Pancreas (tissue), 10 donors: ENCODE data around the gene ADH7. TPM values are rescaled to one million over a fixed set of nuclear protein-coding genes. Genes with fewer than 3 reads are reported as not detected.

Experiments used
- ATAC-seq, 4 donors: fragments of 200-7000 bp; cut with Tn5 transposase; one replicate each; pipeline versions ENCODE4 v1.8.0 to v1.9.1; 2020; ENCODE audit warnings: mild to moderate bottlenecking in 4 of 4, moderate library complexity in 4 of 4
- DNase-seq, 6 donors: peaks; one replicate each; pipeline ENCODE4 v3.0.0-alpha.2; 2020
- FAIRE-seq: peaks from 2 replicates; lab custom pipeline; 2012; peaks lifted over from hg19 to GRCh38; lab: Jason Lieb, UNC
- H3K27ac ChIP-seq, 4 donors: fragments of 200-600 bp; sonication (generic); 1 replicate in 3 of 4; 2 replicates in 1 of 4; pipeline versions ENCODE4 v1.5.0 to v1.8.0; 2020
- H3K27me3 ChIP-seq, 4 donors: fragments of 200-600 bp; one replicate each; pipeline ENCODE4 v1.8.0; 2021
- H3K36me3 ChIP-seq, 3 donors: fragments of 200-600 bp; sonication (generic) in 1 of 3; one replicate each; pipeline versions ENCODE4 v1.5.0 to v1.8.0; 2020 to 2021
- H3K4me1 ChIP-seq, 3 donors: fragments of 200-600 bp; one replicate each; pipeline ENCODE4 v1.8.0; 2021
- H3K4me3 ChIP-seq, 4 donors: fragments of 200-600 bp; sonication (generic) in 2 of 4; one replicate each; pipeline versions ENCODE4 v1.5.0 to v1.8.0; 2020 to 2021
- H3K9me3 ChIP-seq, 4 donors: fragments of 200-600 bp; one replicate each; pipeline ENCODE4 v1.8.0; 2021
- WGBS, 2 donors: extraction: QIAGEN DNeasy Blood & Tissue Kit; methylation state at CpG; one replicate each; pipeline ENCODE4 v1.1.7; 2013; 5-methylcytosine and 5-hydroxymethylcytosine counted together
- intact Hi-C, 3 donors: fragments of 100-400 bp; cut with DNase I; formaldehyde crosslinking; loops; one replicate each; pipeline versions ENCODE4 v1.11.1 to v1.14.2; 2022
- polyA plus RNA-seq, 2 donors: library from polyadenylated mRNA; stranded (reverse); fragments of 200-250 nt; gene quantifications; one replicate each; pipeline ENCODE4 v1.2.3, GENCODE V29; 2013
- total RNA-seq, 6 donors: library from RNA; stranded (reverse); fragmentation: NEBNext Ultra II Directional in 4 of 6; extraction: Animal tissue kit (Norgen Biotek cat#: 25700) in 4 of 6; gene quantifications; one replicate each; pipeline versions ENCODE4 v1.2.1 to v1.2.4, GENCODE V29; 2021 to 2023
- TF ChIP-seq, protein P1 (sequence below), 4 donors: fragments of 200-600 bp; sonication (generic) in 3 of 4; IDR thresholded peaks; one replicate each; pipeline versions ENCODE4 v1.5.0 to v1.8.0; 2021; ENCODE audit warnings: antibody characterized with exemption in 4 of 4
- donor health status: healthy with polysubstance abuse.
- donor health status: DM: no; HTN: no; CAD: no; lungs with moderate emphysema.
- donor health status: DM: no; HTN: no; CAD: no.
- donor health status: control.
- donor health status: control.
- donor health status: Bipolar disorder and iron deficiency.
- donor health status: DM: yes; HTN: yes; CAD: no.
- donor health status: DM: no; HTN: no; CAD: no.
- donor health status: DM: no; HTN: no; CAD: no.
- donor health status: DM: yes; HTN: yes; CAD: no.

Gene ADH7
- total RNA-seq (not detected), polyA plus RNA-seq (under 1 TPM in 1 of 2 donors, not detected in 1; 0.07 TPM)

DNA sequence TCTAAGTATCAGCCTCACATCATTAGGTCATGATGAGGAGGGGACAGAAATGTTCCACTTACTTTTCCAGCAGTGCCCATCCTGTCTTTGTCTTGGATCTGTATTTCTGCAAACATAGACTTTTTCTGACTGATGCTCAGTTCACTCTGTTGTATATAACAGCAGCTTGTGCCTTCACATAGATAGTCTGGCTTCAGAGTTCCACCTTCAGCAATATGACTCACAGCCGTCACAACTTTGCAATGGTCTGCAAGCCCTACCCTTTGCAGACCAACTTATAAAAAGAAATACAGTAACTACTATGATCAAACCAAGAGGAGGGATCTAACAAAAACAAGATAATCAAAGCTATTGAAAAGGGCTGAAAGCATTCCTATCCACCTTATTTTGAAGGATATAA, at the start of gene ADH7:
TSS of gene ADH7 (minus strand) at position 189 of the 400 bp plus-strand sequence. CDS start at position 80, 109 bp downstream.
- 86 to 92% methylated on average over 1 of the region's 1 CpG for WGBS, 2 donors
- no peak within 1 kb of the TSS for H3K4me3 ChIP-seq
- no peaks in the 10 kb centered on the region for H3K36me3 ChIP-seq
- H3K4me1 ChIP-seq: peaks cover 0 to 14% (median 5%) of the 10 kb centered on the region in 3 donors
- H3K27me3 ChIP-seq: no peaks in the 10 kb centered on the region
- intact Hi-C loops: no loop called here
- H3K27ac ChIP-seq: no peak within 1 kb of the TSS
- H3K9me3 ChIP-seq: no peaks in the 10 kb centered on the region
- FAIRE-seq (no peak), DNase-seq (no peak), ATAC-seq (no peak)
- TF ChIP-seq, protein P1, sequence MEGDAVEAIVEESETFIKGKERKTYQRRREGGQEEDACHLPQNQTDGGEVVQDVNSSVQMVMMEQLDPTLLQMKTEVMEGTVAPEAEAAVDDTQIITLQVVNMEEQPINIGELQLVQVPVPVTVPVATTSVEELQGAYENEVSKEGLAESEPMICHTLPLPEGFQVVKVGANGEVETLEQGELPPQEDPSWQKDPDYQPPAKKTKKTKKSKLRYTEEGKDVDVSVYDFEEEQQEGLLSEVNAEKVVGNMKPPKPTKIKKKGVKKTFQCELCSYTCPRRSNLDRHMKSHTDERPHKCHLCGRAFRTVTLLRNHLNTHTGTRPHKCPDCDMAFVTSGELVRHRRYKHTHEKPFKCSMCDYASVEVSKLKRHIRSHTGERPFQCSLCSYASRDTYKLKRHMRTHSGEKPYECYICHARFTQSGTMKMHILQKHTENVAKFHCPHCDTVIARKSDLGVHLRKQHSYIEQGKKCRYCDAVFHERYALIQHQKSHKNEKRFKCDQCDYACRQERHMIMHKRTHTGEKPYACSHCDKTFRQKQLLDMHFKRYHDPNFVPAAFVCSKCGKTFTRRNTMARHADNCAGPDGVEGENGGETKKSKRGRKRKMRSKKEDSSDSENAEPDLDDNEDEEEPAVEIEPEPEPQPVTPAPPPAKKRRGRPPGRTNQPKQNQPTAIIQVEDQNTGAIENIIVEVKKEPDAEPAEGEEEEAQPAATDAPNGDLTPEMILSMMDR (IDR thresholded peaks at IDR 0.05): no peak

DNA sequence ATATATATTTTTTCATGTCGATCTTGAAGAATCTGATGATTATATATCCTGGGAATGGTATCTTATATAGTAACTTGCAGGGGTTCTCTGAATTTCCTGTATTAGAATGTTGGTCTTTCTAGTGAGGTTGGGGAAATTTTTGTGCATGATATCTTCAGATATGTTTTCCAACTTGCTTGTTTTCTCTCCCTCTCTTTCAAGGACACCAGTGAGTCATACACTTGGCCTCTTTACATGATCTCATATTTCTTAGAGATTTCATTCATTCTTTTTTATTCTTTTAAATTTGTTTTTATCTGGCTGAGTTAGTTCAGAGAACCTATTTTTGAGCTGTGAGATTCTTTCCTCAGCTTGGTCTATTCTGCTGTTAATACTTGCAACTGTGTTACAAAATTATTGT, 48.5 kb upstream of the ADH7 start:
- H3K4me1 ChIP-seq: no peaks in the 10 kb centered on the region
- FAIRE-seq (no peak), DNase-seq (no peak)

DNA sequence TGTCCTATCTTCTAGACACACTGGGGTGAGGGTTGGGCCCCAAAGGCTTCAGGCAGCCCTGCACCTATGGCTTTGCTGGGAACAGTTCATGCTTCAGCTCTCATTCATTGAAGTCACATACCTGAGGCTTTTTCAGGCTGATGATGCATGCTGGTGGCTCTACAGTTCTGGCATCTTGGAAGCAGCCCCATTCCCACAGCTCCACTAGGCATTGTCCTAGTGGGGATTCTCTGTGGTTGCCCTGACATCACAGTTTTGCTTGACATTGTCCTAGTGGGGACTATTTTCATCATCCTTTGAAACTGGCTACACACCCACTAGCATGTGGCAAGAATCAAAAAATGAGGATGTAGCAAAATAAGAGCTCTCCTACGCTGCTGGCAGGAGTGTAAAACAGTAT, 38.0 kb upstream of the ADH7 start:
- ATAC-seq (no peak), FAIRE-seq (no peak), DNase-seq (no peak)
- intact Hi-C loops: no loop called here
- H3K27ac ChIP-seq: no peak overlapping the region
- no peaks in the 10 kb centered on the region for H3K9me3 ChIP-seq
- 92 to 97% methylated on average over 1 of the region's 1 CpG for WGBS, 2 donors
- TF ChIP-seq, protein P1 (IDR thresholded peaks at IDR 0.05): no peak
- H3K36me3 ChIP-seq: no peaks in the 10 kb centered on the region
- no peak overlapping the region for H3K4me3 ChIP-seq
- H3K4me1 ChIP-seq: no peaks in the 10 kb centered on the region
- H3K27me3 ChIP-seq: no peaks in the 10 kb centered on the region

More for the DNA sequence above, 48.5 kb upstream of the ADH7 start:
- no peak overlapping the region for H3K4me3 ChIP-seq
- no peak overlapping the region for H3K27ac ChIP-seq
- H3K36me3 ChIP-seq: no peaks in the 10 kb centered on the region
- 91 to 96% methylated on average over 1 of the region's 1 CpG for WGBS, 2 donors
- H3K9me3 ChIP-seq: no peaks in the 10 kb centered on the region
- TF ChIP-seq, protein P1 (IDR thresholded peaks at IDR 0.05): no peak
- intact Hi-C loops: no loop called here
- H3K27me3 ChIP-seq: no peaks in the 10 kb centered on the region
- no peak for ATAC-seq

DNA sequence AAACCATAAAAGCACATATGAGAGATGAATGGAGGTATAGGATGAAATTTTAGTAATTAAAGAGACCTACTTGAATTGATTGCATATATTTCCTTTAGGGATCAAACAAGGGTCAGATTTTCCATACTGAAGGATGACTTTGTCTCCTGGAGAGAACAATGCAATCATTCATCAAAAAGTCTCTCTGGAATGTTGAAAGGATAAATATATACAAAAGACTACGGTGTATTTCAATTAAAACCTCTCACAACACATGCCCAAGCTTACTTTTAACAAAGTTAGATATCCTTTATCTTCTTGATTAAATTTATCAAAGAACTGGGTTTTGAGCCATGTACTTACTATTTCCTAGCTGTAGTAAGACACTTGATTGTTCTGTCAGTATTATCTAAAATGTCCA, 36.8 kb upstream of the ADH7 start:
- DNase-seq (no peak), FAIRE-seq (no peak), ATAC-seq (no peak)
- H3K4me3 ChIP-seq: no peak overlapping the region
- no peaks in the 10 kb centered on the region for H3K9me3 ChIP-seq
- intact Hi-C loops: no loop called here
- no peaks in the 10 kb centered on the region for H3K36me3 ChIP-seq
- TF ChIP-seq, protein P1 (IDR thresholded peaks at IDR 0.05): no peak
- H3K27ac ChIP-seq: no peak overlapping the region
- 8 to 13% methylated on average over 1 of the region's 1 CpG for WGBS, 2 donors
- no peaks in the 10 kb centered on the region for H3K27me3 ChIP-seq
- no peaks in the 10 kb centered on the region for H3K4me1 ChIP-seq

DNA sequence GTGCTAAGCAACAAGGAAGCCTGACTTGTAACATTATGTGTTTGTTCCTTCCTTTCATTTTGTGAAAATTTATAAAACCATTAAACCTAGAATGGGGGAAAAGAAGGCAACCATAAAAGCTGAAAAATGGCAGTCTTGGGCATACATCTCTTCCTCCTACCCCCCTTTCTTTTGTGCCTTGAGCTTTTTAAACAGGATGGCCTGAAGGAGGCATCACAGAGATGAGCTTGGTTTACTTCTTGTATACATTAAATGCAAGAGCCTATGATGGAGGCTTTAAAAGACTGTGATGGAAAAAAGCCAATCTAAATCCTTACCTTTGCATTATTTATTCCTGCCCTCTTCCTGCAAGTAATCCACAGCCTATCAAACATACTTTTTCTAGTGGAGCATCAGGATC, 36.2 kb upstream of the ADH7 start:
- TF ChIP-seq, protein P1 (IDR thresholded peaks at IDR 0.05): no peak
- Histone ChIP-seq H3K36me3 (no peaks in the 10 kb centered on the region), H3K4me3 (no peak overlapping the region), H3K4me1 (no peaks in the 10 kb centered on the region), H3K9me3 (no peaks in the 10 kb centered on the region), H3K27me3 (no peaks in the 10 kb centered on the region), H3K27ac (no peak overlapping the region)
- intact Hi-C loops: no loop called here
- DNase-seq (no peak), ATAC-seq (no peak), FAIRE-seq (no peak)
